CD4-positive, alpha-beta T cell (primary cell): Measurements from ENCODE around the gene F8. TPM values are rescaled to one million over a fixed set of nuclear protein-coding genes. Genes with fewer than 3 reads are reported as not detected.

Source experiments
- ATAC-seq: fragments of 200-7000 bp; cut with Tn5 transposase; one replicate; pipeline ENCODE4 v1.10.0; 2022; ENCODE audit warnings: mild to moderate bottlenecking; ENCODE audit not compliant: poor library complexity
- CTCF ChIA-PET: fragments of 350-600 bp; sonication (Branson Sonifier 250); formaldehyde crosslinking; loops from one replicate; lab custom pipeline; 2021; ENCODE audit warnings: antibody characterized with exemption, inconsistent platforms; lab: Charles Lee
- POLR2A ChIA-PET: fragments of 350-600 bp; sonication (Branson Sonifier 250); formaldehyde crosslinking; loops from one replicate; lab custom pipeline; 2021; ENCODE audit warnings: antibody characterized with exemption, inconsistent platforms; lab: Charles Lee
- DNase-seq, 14 experiments: peaks; one replicate each; pipeline ENCODE4 v3.0.0-alpha.2; 2013 to 2020; ENCODE audit warnings: mixed read lengths in 2 of 14
- H3K27ac ChIP-seq, 2 donors: one replicate each; pipeline versions ENCODE4 v1.5.1 to v1.7.0; 2013; ENCODE audit warnings: low read length in 2 of 2, low read depth in 1 of 2, mild to moderate bottlenecking in 1 of 2
- H3K27me3 ChIP-seq, 2 experiments: 1 replicate in 1 of 2; 2 replicates in 1 of 2; pipeline versions ENCODE4 v1.6.1 to v1.7.0; 2013; ENCODE audit warnings: low read length in 2 of 2, control low read depth in 1 of 2, mild to moderate bottlenecking in 1 of 2, moderate library complexity in 1 of 2; ENCODE audit not compliant: insufficient read depth in 2 of 2, control insufficient read depth in 1 of 2
- H3K36me3 ChIP-seq: one replicate; pipeline ENCODE4 v1.6.1; 2013; ENCODE audit warnings: low read length, control low read depth; ENCODE audit not compliant: insufficient read depth
- H3K4me1 ChIP-seq: one replicate; pipeline ENCODE4 v1.6.1; 2013; ENCODE audit warnings: low read length, control low read depth; ENCODE audit not compliant: insufficient read depth
- H3K4me3 ChIP-seq: one replicate; pipeline ENCODE4 v1.5.1; 2013; ENCODE audit warnings: mild to moderate bottlenecking, low read length, moderate library complexity
- H3K9me3 ChIP-seq, 2 experiments: 1 replicate in 1 of 2; 2 replicates in 1 of 2; pipeline versions ENCODE4 v1.6.1 to v1.7.0; 2013; ENCODE audit warnings: low read length in 2 of 2, mild to moderate bottlenecking in 2 of 2, control low read depth in 1 of 2, moderate library complexity in 1 of 2; ENCODE audit not compliant: control insufficient read depth in 1 of 2, insufficient read depth in 1 of 2
- H3K27ac Mint-ChIP-seq: one replicate; pipeline ENCODE4 v1.8.0; 2020; ENCODE audit warnings: mixed read lengths
- H3K27me3 Mint-ChIP-seq: one replicate; pipeline ENCODE4 v1.8.0; 2021; ENCODE audit warnings: mixed read lengths
- H3K36me3 Mint-ChIP-seq: one replicate; pipeline ENCODE4 v1.8.0; 2021; ENCODE audit warnings: low read depth, mixed read lengths
- H3K4me1 Mint-ChIP-seq: one replicate; pipeline ENCODE4 v1.8.0; 2021; ENCODE audit warnings: low read depth, mixed read lengths
- H3K4me3 Mint-ChIP-seq: one replicate; pipeline ENCODE4 v1.8.0; 2020; ENCODE audit warnings: mild to moderate bottlenecking, mixed read lengths
- H3K9me3 Mint-ChIP-seq: one replicate; pipeline ENCODE4 v1.8.0; 2020; ENCODE audit warnings: mixed read lengths
- intact Hi-C, 2 experiments: fragments of 100-400 bp; cut with DNase I in 1 of 2; cut with micrococcal nuclease in 1 of 2; formaldehyde crosslinking; loops; one replicate each; pipeline versions ENCODE4 v1.15.1 to v1.9.0; 2023 to 2025; cut with DNase I, micrococcal nuclease
- total RNA-seq, 174 experiments: library from RNA in 2 of 174; stranded (reverse) in 2 of 174; gene quantifications; one replicate each; pipeline ENCODE4 v1.2.3 and lab custom pipeline; 2021 to 2026
- TF ChIP-seq, protein P1 (sequence below): fragments of 200-600 bp; IDR thresholded peaks from one replicate; pipeline ENCODE4 v1.8.0; 2022; ENCODE audit warnings: antibody characterized with exemption, mild to moderate bottlenecking

Gene F8
- total RNA-seq, 2 experiments from 2014 or later: 0.66 to 0.67 TPM

DNA sequence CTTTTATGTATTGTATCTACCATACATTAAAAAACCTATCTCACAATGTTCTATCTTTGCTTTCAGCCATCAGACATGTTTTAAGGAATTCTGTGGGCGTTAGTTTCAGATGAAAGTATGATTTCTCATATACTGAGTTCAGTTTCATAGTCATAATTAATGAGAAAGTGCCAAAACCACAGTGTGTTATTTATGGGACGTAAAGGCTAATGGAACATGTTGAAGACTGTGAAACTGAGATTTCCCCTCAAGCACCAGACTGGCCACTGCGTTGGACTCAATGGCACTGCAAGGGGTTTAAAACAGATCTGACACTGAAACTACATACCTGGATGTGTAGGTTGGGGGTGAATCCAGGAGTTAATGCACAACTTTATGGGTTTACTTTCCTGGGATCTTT lies 32.0 kb downstream of the F8 start:
- ChIA-PET POLR2A (interaction anchor here (1.3 kb wide), 1 partner anchor 36 kb away, joined by 4 read pairs; the partner anchor contains the start of gene FUNDC2), CTCF (no interaction called here)
- no peaks in the 10 kb centered on the region for H3K4me1 ChIP-seq
- H3K36me3 ChIP-seq: no peaks in the 10 kb centered on the region
- intact Hi-C loops: no loop called here
- H3K27ac Mint-ChIP-seq: no peak overlapping the region
- no peaks in the 10 kb centered on the region for H3K9me3 ChIP-seq
- no peaks in the 10 kb centered on the region for H3K27me3 ChIP-seq
- TF ChIP-seq, protein P1, sequence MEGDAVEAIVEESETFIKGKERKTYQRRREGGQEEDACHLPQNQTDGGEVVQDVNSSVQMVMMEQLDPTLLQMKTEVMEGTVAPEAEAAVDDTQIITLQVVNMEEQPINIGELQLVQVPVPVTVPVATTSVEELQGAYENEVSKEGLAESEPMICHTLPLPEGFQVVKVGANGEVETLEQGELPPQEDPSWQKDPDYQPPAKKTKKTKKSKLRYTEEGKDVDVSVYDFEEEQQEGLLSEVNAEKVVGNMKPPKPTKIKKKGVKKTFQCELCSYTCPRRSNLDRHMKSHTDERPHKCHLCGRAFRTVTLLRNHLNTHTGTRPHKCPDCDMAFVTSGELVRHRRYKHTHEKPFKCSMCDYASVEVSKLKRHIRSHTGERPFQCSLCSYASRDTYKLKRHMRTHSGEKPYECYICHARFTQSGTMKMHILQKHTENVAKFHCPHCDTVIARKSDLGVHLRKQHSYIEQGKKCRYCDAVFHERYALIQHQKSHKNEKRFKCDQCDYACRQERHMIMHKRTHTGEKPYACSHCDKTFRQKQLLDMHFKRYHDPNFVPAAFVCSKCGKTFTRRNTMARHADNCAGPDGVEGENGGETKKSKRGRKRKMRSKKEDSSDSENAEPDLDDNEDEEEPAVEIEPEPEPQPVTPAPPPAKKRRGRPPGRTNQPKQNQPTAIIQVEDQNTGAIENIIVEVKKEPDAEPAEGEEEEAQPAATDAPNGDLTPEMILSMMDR: no peak
- no peak overlapping the region for H3K4me3 ChIP-seq
- DNase-seq: no peak
- no peaks in the 10 kb centered on the region for H3K4me1 Mint-ChIP-seq
- no peaks in the 10 kb centered on the region for H3K27me3 Mint-ChIP-seq
- ATAC-seq: no peak
- H3K36me3 Mint-ChIP-seq: no peaks in the 10 kb centered on the region
- H3K4me3 Mint-ChIP-seq: no peak overlapping the region
- H3K27ac ChIP-seq: no peak overlapping the region
- no peaks in the 10 kb centered on the region for H3K9me3 Mint-ChIP-seq

DNA sequence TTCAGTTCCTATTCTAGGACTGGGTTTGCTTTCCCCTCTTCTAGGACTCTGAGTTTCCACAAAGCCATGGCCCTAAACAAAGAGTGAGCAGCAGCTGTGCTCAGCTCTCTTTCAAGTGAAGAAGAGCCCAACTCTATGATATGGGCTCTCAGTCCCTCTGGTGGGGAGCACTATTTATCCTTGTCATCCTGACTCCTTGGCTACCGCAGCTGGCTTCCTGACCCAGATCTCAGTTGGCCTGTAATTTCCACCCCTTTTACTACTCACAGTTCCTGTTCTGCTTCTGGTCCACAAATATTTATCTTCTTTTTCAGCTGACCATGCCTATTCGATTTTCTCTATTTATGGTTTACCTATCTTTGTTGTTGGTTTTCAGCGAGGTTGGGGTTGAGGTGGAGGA lies 33.8 kb downstream of the F8 start:
- Mint-ChIP-seq H3K36me3 (no peaks in the 10 kb centered on the region), H3K9me3 (no peaks in the 10 kb centered on the region), H3K27ac (no peak overlapping the region), H3K4me1 (no peaks in the 10 kb centered on the region), H3K4me3 (no peak overlapping the region), H3K27me3 (no peaks in the 10 kb centered on the region)
- CTCF ChIA-PET: interaction anchor here (1.4 kb wide), 1 partner anchor 9 kb away, joined by 4 read pairs; no protein-coding TSS in a partner anchor
- H3K4me1 ChIP-seq: no peaks in the 10 kb centered on the region
- H3K27ac ChIP-seq: no peak overlapping the region
- ATAC-seq (no peak), DNase-seq (no peak)
- H3K4me3 ChIP-seq: no peak overlapping the region
- H3K27me3 ChIP-seq: no peaks in the 10 kb centered on the region
- no peaks in the 10 kb centered on the region for H3K36me3 ChIP-seq
- TF ChIP-seq, protein P1: no peak
- intact Hi-C loops: loop anchor here in 1 of 2 experiments (10.0 kb wide), 1 partner anchor 226 kb away; the partner anchor contains the start of gene VBP1
- no peaks in the 10 kb centered on the region for H3K9me3 ChIP-seq
- POLR2A ChIA-PET: no interaction called here

DNA sequence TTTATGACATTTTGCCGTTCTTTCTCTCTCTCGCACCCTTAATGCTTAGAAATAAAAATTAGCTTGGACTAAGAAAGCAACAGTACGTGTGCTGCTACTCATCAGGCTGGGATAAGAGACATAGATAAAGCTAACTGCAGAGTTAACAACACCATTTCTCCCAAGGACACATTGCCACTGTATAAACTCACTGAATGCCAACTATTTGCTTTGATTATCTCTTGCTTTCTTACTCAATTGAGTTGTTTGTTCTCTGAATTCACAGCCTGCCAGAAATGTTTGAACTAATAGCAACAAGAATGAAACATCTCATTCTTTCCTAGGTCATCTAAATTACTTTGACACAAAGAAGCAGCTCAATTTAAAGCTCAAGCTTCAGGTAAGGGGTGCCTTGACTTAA lies 34.6 kb downstream of the F8 start:
- no peaks in the 10 kb centered on the region for H3K27me3 ChIP-seq
- no peak for ATAC-seq
- ChIA-PET POLR2A (interaction anchor here (0.7 kb wide), 1 partner anchor 279 kb away, joined by 4 read pairs; no protein-coding TSS in a partner anchor), CTCF (no interaction called here)
- H3K27ac ChIP-seq: no peak overlapping the region
- no peaks in the 10 kb centered on the region for H3K36me3 ChIP-seq
- H3K36me3 Mint-ChIP-seq: no peaks in the 10 kb centered on the region
- no peaks in the 10 kb centered on the region for H3K9me3 Mint-ChIP-seq
- H3K27ac Mint-ChIP-seq: no peak overlapping the region
- no peaks in the 10 kb centered on the region for H3K4me1 ChIP-seq
- H3K27me3 Mint-ChIP-seq: no peaks in the 10 kb centered on the region
- no peak for DNase-seq
- H3K4me3 Mint-ChIP-seq: no peak overlapping the region
- H3K9me3 ChIP-seq: no peaks in the 10 kb centered on the region
- TF ChIP-seq, protein P1: no peak
- H3K4me3 ChIP-seq: no peak overlapping the region
- intact Hi-C loops: loop anchor here in 1 of 2 experiments (10.0 kb wide), 1 partner anchor 227 kb away; the partner anchor contains the start of gene VBP1
- H3K4me1 Mint-ChIP-seq: no peaks in the 10 kb centered on the region
